HT-29 (cell line): ENCODE measurements around the gene ZNF709. TPM values are rescaled to one million over a fixed set of nuclear protein-coding genes. Genes with fewer than 3 reads are reported as not detected.
"Not testable (repeated sequence)": the region's sequence is repeated elsewhere in the genome, so short reads cannot be mapped to it uniquely, and the experiment has no call there.

ENCODE experiments used
- DNase-seq: peaks from one replicate; pipeline ENCODE4 v3.0.0-alpha.2; 2015; ENCODE audit warnings: low spot score
- small RNA-seq: library from RNA; depleted of rRNA; stranded (forward); fragments of <200 nt; gene quantifications from one replicate; pipeline ENCODE3, GENCODE V24; 2014
- total RNA-seq: library from RNA; depleted of rRNA; stranded (reverse); fragments of >200 nt; shearing (Covaris generic); gene quantifications from 2 replicates; pipeline ENCODE4 v1.2.3, GENCODE V29; 2014; rRNA removed

The ZNF709 gene
- total RNA-seq, 1 experiment from 2014 or later = 0.15 TPM

DNA sequence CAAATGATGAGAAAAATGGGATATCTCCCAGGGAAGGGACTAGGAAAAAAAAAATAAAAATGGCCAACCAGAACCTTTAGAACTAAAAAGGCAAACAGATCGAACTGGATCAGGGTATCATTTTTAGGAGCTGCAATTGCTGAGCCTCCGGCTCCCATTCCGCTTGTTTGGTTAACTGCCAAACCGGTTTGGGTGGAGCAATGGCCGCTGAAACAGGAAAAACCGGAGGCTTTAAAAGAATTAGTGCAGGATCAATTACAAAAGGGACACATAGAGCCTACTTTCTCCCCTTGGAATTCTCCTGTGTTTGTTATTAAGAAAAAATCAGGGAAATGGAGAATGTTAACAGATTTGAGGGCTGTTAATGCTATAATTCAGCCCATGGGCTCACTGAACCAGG lies 31.1 kb downstream of the ZNF709 start:
- DNase-seq = peak; percentile 67

DNA sequence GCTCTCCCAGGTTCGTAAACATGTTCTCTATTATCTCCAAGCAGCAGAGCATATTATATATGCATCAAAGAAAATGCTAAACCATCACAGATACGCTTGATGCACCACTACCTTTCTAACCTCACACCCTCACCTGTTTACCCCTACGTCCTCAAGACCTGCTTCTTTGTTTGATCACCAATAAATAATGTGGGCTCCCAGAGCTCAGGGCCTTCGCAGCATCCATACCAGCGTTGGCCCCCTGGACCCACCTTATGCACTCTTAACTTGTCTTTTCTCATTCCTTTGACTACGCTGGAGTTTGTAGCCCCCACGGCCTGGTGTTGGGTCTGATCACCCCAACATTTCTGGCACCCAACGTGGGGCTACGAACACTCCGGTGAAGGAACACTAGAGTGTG lies 33.8 kb downstream of the ZNF709 start:
- no peak for DNase-seq

GRCh38 chr19:12448808-12449207 lies 35.8 kb downstream of the ZNF709 start:
- DNase-seq = no peak

- DNase-seq = peak; percentile 97
These were observed 43.9 kb downstream of the ZNF709 start, which contains the start of gene ZNF443 for GRCh38 chr19:12440541-12441316. Gene ZNF443 (minus strand): TSS chr19:12441021. CDS start chr19:12440914, 107 bp downstream.

DNA sequence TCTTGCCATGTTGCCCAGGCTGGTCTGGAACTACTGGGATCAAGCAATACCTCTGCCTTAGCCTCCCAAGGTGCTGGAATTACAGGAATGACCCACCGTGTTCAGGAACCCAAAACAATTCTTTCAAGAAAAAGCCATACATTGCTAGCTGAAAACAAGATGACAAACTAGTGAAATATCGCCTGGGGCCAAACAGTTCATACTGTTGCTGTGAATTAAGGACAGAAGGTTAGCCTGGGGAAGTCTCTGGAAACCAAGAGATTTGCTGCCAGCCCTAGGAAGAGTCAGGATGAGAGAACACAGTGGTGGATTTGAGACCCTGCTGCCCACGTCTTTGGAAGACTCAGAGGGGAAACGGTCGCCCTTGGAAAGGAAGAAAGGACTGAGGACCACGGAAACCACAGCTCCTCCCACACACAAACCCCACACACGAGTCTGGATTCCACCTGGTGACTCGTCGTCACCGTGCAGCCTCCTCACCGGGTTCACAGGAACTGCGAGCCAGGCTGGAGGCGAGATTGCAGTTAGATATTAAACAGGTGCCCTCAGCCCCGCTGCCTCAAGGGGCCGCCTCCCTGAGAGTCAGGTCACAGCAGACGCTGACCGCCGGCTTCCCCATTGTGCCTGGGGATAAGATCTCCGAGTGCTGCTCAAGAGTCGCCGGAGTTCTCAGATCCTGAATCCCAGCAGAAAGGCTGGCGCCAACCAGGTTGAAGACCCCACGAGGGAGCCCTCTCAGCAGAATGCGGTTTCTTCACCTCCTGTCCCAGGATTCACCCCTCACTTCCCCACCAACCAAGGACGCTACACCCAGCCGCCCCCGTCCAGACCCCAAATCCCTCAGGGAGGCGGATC lies 44.7 kb downstream of the ZNF709 start:
- peak; percentile 36 for DNase-seq

DNA sequence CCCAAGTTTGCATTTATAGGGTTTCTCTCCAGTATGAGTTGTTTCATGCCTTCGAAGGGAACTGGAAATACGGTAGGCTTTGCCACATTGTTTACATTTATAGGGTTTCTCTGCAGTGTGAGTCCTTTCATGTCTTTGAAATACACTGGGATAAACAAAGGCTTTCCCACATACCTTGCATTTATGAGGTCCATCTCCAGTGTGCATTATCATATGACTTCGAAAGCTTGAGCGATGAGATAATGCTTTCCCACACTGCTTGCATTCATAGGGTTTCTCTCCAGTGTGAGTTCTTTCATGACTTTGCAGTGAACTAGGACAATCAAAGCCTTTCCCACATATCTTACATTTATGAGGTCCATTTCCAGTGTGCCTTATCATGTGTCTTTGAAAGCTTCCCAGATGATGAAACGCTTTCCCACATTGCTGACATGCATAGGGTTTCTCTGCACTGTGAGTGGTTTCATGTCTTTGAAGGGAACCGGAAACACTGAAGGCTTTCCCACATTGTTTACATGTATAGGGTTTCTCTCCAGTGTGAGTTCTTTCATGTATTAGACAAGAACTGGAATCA lies 53.8 kb downstream of the ZNF709 start:
- DNase-seq = not testable (repeated sequence)

DNA sequence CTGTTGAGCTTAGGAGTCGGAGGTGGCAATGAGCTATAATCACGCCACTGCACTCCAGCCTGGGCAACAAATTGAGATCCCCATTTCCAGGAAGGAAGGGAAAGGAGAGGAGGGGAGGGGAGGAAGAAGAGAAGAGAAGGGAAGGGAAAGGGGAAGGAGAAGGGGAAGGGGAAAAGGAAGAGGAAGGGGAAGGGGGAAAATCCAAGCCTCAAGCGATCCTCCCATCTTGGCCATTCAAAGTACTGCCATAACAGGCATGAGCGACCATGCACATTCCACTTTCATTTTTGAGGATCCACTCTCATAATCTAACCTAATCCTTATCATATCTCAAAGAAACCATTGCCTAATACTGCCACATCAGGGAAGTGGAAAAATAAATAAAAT lies 58.7 kb downstream of the ZNF709 start:
- DNase-seq = no peak

- no peak for DNase-seq
These were observed 59.3 kb downstream of the ZNF709 start for GRCh38 chr19:12425236-12425887.

DNA sequence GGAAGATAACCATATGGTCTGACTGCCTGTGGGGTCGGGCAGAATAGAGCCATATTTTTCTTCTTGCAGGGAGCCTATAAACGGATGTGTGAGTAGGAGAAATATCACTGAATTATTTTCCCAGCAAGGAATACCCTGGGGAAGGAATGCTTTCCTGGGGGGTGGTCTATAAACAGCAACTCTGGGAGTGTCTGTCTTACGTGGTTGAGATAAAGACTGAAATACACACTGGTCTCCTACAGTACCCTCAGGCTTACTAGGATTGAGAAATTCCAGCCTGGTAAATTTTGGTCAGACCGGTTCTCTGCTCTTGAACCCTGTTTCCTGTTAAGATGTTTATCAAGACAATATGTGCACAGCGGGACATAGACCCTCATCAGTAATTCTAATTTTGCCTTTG lies 67.3 kb downstream of the ZNF709 start:
- not testable (repeated sequence) for DNase-seq

DNA sequence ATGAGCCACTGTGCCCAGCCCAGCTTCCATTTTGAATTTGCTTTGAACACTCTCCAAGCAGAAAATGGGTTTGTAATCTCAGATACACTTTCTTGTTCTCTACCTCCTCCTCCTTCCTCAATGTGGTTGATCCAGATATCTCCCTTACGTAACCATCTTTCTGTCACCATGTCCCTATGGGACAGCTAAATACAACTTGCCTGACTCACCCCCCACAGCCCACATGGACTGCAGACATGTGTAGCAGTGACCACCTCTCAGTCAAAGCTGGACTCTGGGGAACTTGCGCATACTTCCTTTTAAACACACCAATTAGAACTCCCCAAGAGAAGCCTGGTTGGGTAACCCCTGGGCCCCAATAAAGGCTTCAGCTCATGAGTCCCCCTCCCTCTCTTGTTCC lies 72.7 kb downstream of the ZNF709 start:
- DNase-seq = no peak

Small RNA genes lying within 50 kb of the gene (small RNA-seq; reads per million reads assigned to genes)
- gene MTCO1P27 (not detected), gene PPIAP20 (not detected)

Other genes with a start within 250 kb of the ZNF709 start
- gene ZNF44, start 189.9 kb downstream of the ZNF709 start, total RNA-seq = 0.94 and 3.0 TPM in 2 replicates
- 0.25 and 0.70 TPM in 2 replicates for gene ZNF563, start 151.2 kb downstream of the ZNF709 start, total RNA-seq
- 0.03 and 0.05 TPM in 2 replicates for gene ZNF442, start 119.1 kb downstream of the ZNF709 start, total RNA-seq
- gene ZNF799, start 83.5 kb downstream of the ZNF709 start, total RNA-seq = 2.4 and 5.4 TPM in 2 replicates
- gene ZNF443, start 43.8 kb downstream of the ZNF709 start, total RNA-seq = 1.8 and 3.0 TPM in 2 replicates
- 1.5 and 3.0 TPM in 2 replicates for gene ZNF564, start 66.7 kb upstream of the ZNF709 start, total RNA-seq
- gene ZNF490, start 126.0 kb upstream of the ZNF709 start, total RNA-seq = 1.6 and 2.0 TPM in 2 replicates
- 3.0 and 4.4 TPM in 2 replicates for gene ZNF791, start 126.1 kb upstream of the ZNF709 start, total RNA-seq
- gene MAN2B1, start 181.9 kb upstream of the ZNF709 start, total RNA-seq = 18.4 and 35.1 TPM in 2 replicates
- gene WDR83, start 182.0 kb upstream of the ZNF709 start, total RNA-seq = 21.7 and 22.1 TPM in 2 replicates
- gene DHPS, start 197.1 kb upstream of the ZNF709 start, total RNA-seq = 95.0 and 95.4 TPM in 2 replicates
- not detected in 2 replicates for gene GNG14, start 203.2 kb upstream of the ZNF709 start, total RNA-seq
- gene FBXW9, start 211.8 kb upstream of the ZNF709 start, total RNA-seq = 32.9 and 38.0 TPM in 2 replicates
- gene TNPO2, start 239.1 kb upstream of the ZNF709 start, total RNA-seq = 24.5 TPM in 2 replicates
- gene TRIR, start 249.9 kb upstream of the ZNF709 start, total RNA-seq = 258 and 260 TPM in 2 replicates